KMS-11 (cell line): ENCODE results near the gene ADGRF3.
"Not testable (repeated sequence)": the region's sequence is repeated elsewhere in the genome, so short reads cannot be mapped to it uniquely, and the experiment has no call there.

Source experiments
- H2AFZ ChIP-seq: fragments of 200-600 bp; sonication (generic); 2 replicates; pipeline ENCODE4 v1.6.1; 2016; ENCODE audit warnings: antibody characterized with exemption, mixed run types, low read depth
- H3K27ac ChIP-seq: fragments of 200-600 bp; sonication (generic); 2 replicates; pipeline ENCODE4 v1.6.1; 2016; ENCODE audit warnings: mild to moderate bottlenecking, mixed run types
- H3K27me3 ChIP-seq: fragments of 200-600 bp; sonication (generic); 2 replicates; pipeline ENCODE4 v1.6.1; 2017; ENCODE audit warnings: mild to moderate bottlenecking, low read depth, mixed run types, moderate library complexity; ENCODE audit not compliant: insufficient read depth
- H3K36me3 ChIP-seq: fragments of 200-600 bp; sonication (generic); 2 replicates; pipeline ENCODE4 v1.6.1; 2017; ENCODE audit warnings: mild to moderate bottlenecking, mixed run types; ENCODE audit not compliant: insufficient read depth
- H3K4me1 ChIP-seq: fragments of 200-600 bp; sonication (generic); 2 replicates; pipeline ENCODE4 v1.6.1; 2016; ENCODE audit warnings: mild to moderate bottlenecking, low read depth, mixed run types; ENCODE audit not compliant: poor library complexity, severe bottlenecking
- H3K4me2 ChIP-seq: fragments of 200-600 bp; sonication (generic); 2 replicates; pipeline ENCODE4 v1.7.0; 2016; ENCODE audit warnings: mild to moderate bottlenecking, mixed run types
- H3K4me3 ChIP-seq: fragments of 200-600 bp; sonication (generic); IDR thresholded peaks from 2 replicates; pipeline ENCODE4 v1.6.1; 2017; ENCODE audit warnings: low read depth, low read length, mixed read lengths; ENCODE audit not compliant: insufficient read depth
- H3K79me2 ChIP-seq: fragments of 200-600 bp; sonication (generic); 2 replicates; pipeline ENCODE4 v1.6.1; 2016; ENCODE audit warnings: low read depth, mixed run types; ENCODE audit not compliant: insufficient read depth
- H3K9ac ChIP-seq: fragments of 200-600 bp; sonication (generic); 2 replicates; pipeline ENCODE4 v1.6.1; 2016; ENCODE audit warnings: mild to moderate bottlenecking, mixed run types
- H4K20me1 ChIP-seq: fragments of 200-600 bp; sonication (generic); 2 replicates; pipeline ENCODE4 v1.6.1; 2016; ENCODE audit warnings: mild to moderate bottlenecking, mixed run types; ENCODE audit not compliant: insufficient read depth
- TF ChIP-seq, protein P1 (sequence below): fragments of 200-600 bp; sonication (generic); conservative IDR thresholded peaks from 2 replicates; pipeline ENCODE4 v1.6.1; 2017; ENCODE audit warnings: low read depth, mild to moderate bottlenecking, antibody characterized with exemption, low read length, moderate library complexity, mixed read lengths

The ADGRF3 gene

DNA sequence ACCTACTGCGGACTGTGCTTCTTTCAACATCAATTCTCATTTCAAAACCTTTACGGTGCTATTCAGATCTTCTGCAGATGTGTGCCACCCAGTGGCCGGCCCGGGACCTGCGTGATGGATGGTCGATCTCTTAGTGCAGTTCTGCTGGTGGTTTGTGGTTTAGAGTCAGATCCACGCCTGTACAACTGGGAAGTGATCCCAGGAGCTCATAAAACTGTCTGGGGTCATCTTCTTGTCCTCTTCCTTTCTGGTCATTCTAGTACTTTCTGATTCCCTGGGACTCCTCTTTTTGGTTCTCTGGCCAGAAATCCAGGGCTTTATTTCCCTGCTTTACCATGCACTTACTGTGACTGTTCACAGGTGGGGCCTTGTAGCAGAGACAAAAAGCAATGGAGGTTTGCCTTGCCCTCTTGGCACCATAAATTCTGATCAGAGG is 16.5 kb downstream of the ADGRF3 start:
- Histone ChIP-seq H3K27ac (no peak overlapping the region), H2AFZ (no peak overlapping the region), H3K27me3 (no peaks in the 10 kb centered on the region), H3K9ac (no peak overlapping the region), H3K4me1 (peaks cover 51% of the 10 kb centered on the region), H3K36me3 (no peaks in the 10 kb centered on the region), H4K20me1 (no peaks in the 10 kb centered on the region), H3K4me3 (no peak overlapping the region), H3K4me2 (no peak overlapping the region; the same call in 1 of the 2 replicates), H3K79me2 (no peaks in the 10 kb centered on the region)
- TF ChIP-seq, protein P1, sequence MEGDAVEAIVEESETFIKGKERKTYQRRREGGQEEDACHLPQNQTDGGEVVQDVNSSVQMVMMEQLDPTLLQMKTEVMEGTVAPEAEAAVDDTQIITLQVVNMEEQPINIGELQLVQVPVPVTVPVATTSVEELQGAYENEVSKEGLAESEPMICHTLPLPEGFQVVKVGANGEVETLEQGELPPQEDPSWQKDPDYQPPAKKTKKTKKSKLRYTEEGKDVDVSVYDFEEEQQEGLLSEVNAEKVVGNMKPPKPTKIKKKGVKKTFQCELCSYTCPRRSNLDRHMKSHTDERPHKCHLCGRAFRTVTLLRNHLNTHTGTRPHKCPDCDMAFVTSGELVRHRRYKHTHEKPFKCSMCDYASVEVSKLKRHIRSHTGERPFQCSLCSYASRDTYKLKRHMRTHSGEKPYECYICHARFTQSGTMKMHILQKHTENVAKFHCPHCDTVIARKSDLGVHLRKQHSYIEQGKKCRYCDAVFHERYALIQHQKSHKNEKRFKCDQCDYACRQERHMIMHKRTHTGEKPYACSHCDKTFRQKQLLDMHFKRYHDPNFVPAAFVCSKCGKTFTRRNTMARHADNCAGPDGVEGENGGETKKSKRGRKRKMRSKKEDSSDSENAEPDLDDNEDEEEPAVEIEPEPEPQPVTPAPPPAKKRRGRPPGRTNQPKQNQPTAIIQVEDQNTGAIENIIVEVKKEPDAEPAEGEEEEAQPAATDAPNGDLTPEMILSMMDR = peak; percentile 91

- H3K4me2 ChIP-seq = peak overlapping the region; percentile 29; the same call in 1 of the 2 replicates
Observed at GRCh38 chr2:26329083-26329482, 17.5 kb downstream of the ADGRF3 start.

GRCh38 chr2:26327291-26328272 is 19.0 kb downstream of the ADGRF3 start:
- H3K36me3 ChIP-seq = no peaks in the 10 kb centered on the region
- H3K9ac ChIP-seq = no peak overlapping the region
- no peaks in the 10 kb centered on the region for H3K27me3 ChIP-seq
- H3K27ac ChIP-seq = no peak overlapping the region
- H2AFZ ChIP-seq = no peak overlapping the region
- TF ChIP-seq, protein P1 = no peak
- peaks cover 51% of the 10 kb centered on the region for H3K4me1 ChIP-seq
- peak overlapping the region; percentile 18; the same call in 1 of the 2 replicates for H3K4me2 ChIP-seq
- H4K20me1 ChIP-seq = no peaks in the 10 kb centered on the region
- no peak overlapping the region for H3K4me3 ChIP-seq
- H3K79me2 ChIP-seq = no peaks in the 10 kb centered on the region

More at GRCh38 chr2:26329083-26329482, 17.5 kb downstream of the ADGRF3 start:
- H4K20me1 ChIP-seq, H3K27me3 ChIP-seq, H3K79me2 ChIP-seq, H2AFZ ChIP-seq, H3K27ac ChIP-seq, H3K4me3 ChIP-seq, H3K36me3 ChIP-seq, H3K9ac ChIP-seq: not testable (repeated sequence)
- peaks cover 51% of the 10 kb centered on the region for H3K4me1 ChIP-seq

DNA sequence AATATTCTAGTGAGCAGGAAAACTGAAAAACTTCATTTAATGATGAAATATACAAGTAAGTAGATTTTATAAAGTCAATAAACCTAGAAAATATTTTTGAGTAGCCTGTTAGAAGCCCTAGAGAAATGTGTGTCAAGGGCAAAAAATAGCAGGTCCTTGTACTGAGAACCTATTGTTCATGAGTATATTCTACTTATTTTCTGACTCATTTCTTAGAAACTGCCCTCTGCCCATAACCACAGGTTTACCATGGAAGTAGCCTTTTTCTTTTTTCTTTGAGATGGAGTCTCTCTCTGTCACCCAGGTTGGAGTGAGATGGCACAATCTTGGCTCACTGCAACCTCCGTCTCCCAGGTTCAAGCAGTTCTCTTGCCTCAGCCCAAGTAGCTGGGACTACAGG is 20.1 kb downstream of the ADGRF3 start:
- no peak overlapping the region for H3K9ac ChIP-seq
- H3K36me3 ChIP-seq = no peaks in the 10 kb centered on the region
- H3K79me2 ChIP-seq = no peaks in the 10 kb centered on the region
- no peak overlapping the region for H3K4me3 ChIP-seq
- no peaks in the 10 kb centered on the region for H3K27me3 ChIP-seq
- no peak overlapping the region for H2AFZ ChIP-seq
- H4K20me1 ChIP-seq = no peaks in the 10 kb centered on the region
- TF ChIP-seq, protein P1 = no peak
- H3K4me1 ChIP-seq = peaks cover 51% of the 10 kb centered on the region
- no peak overlapping the region for H3K4me2 ChIP-seq
- no peak overlapping the region for H3K27ac ChIP-seq

DNA sequence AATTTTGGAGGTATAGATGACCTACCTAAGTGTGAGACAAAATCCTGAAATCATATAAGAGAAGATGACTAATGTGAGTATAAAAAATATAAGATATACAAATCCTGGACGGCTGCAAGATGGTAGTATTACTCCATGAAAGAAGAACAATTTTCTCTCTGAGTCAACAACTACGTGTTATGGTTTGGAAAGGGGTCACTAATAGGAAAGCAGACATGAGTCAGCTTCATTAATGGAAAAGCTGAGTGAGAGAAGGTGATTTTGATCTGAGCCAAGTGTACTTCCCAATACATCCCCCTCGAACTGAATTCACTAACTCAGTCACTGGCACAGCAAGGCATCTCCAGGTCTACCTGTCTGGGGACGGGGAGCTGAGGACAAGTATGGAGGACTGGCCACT is 20.7 kb downstream of the ADGRF3 start:
- no peak overlapping the region for H3K9ac ChIP-seq
- no peaks in the 10 kb centered on the region for H3K36me3 ChIP-seq
- no peaks in the 10 kb centered on the region for H3K79me2 ChIP-seq
- no peak overlapping the region for H2AFZ ChIP-seq
- no peak overlapping the region for H3K4me3 ChIP-seq
- H4K20me1 ChIP-seq = no peaks in the 10 kb centered on the region
- H3K4me1 ChIP-seq = peaks cover 49% of the 10 kb centered on the region
- TF ChIP-seq, protein P1 = no peak
- no peak overlapping the region for H3K27ac ChIP-seq
- no peak overlapping the region for H3K4me2 ChIP-seq
- no peaks in the 10 kb centered on the region for H3K27me3 ChIP-seq
